Hippocampal formation (tissue), 2 donors: Measurements from ENCODE around the gene TGFBR3.

ENCODE experiments used
- DNase-seq, 2 donors: peaks; one replicate each; lab custom pipeline; 2025; lab: John Stamatoyannopoulos, UW

Gene TGFBR3

DNA sequence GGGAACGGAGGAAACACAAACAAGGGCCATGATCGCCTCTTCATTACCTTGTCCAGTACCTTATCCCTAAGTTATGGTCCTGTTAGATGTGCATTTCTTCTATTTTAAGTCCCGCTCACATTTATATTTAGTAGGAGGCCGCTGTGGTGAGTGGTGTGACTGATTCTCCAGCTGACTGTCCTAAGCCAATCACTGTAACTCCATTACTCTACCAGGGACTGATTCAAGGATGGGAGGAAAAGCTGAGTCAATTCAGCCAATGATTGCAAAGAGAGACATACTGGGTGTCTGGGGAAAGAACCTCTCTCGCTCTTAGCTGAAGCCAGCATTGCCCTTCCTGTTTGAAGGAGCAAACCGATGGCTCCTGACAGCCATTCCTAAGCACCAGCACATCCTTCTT lies 59.7 kb downstream of the TGFBR3 start:
- DNase-seq = no peak

DNA sequence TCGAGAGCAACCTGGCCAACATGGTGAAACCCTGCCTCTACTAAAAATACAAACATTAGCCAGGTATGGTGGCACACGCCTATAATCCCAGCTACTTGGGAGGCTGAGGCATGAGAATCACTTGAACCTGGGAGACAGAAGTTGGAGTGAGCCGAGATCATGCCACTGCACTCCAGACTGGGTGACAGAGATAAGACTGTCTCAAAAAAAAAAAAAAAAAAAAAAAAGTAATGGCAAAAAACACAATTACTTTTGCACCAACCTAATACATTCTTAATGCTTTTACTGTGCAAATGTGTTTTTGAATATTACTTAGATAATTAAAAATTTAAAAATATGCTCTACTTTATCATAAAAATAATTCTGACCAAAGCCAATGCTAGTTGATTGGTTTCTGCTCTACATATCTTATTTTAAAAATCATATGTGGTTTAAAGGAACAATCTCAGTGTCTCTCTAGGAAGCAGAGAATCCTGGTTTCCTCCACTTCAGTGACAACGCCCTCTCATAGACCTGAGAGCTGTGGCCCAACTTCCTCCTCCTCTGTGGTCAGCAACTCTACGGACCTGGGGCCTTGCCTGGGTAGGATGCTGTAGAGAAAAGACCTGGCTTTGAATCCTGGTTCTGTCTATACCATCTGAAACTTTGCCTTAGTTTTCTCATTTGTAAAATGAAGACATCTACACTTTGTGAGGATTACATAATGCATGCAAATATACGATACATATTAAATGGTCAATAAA lies 64.7 kb downstream of the TGFBR3 start:
- DNase-seq = no peak

DNA sequence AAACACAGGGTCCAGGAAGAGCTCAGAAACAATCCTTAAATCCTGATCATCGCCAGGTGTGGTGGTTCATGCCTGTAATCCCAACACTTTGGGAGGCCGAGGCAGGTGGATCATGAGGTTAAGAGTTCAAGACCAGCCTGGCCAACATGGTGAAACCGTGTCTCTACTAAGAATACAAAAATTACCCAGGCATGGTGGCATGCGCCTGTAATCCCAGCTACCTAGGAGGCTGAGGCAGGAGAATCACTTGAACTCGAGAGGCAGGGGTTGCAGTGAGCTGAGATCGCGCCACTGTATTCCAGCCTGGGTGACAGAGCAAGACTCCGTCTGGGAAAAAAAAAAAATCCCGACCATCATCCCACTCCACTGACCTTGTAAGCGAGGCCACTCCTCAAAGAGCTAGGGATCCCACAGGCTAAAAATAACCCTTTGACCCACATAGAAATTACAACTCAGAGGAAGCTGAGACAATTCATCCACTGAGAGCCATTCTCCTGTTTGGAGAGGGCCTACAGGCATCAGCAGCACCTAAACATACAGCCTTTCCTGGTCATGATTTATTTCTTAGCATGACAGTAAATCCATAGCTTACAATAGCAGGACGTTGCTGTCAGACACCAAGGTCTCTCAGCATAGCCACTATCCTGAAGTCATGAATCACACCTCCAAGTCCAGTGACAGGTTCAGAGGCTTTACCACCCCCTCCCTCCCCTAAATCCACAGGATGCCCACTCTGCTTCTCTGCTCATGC lies 66.7 kb downstream of the TGFBR3 start:
- DNase-seq = no peak

DNA sequence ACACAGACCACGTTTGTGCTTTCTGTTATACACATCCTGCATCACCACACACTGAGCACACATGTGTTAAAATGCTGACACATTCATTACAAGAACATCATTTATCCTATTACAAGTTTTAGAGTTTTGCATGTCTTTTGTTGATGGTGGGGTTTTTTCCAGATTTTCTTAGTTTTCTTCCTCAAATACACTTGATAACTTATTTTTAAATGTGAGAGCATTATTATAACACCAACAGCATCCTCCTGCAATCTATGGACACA lies 67.3 kb downstream of the TGFBR3 start:
- no peak for DNase-seq

DNA sequence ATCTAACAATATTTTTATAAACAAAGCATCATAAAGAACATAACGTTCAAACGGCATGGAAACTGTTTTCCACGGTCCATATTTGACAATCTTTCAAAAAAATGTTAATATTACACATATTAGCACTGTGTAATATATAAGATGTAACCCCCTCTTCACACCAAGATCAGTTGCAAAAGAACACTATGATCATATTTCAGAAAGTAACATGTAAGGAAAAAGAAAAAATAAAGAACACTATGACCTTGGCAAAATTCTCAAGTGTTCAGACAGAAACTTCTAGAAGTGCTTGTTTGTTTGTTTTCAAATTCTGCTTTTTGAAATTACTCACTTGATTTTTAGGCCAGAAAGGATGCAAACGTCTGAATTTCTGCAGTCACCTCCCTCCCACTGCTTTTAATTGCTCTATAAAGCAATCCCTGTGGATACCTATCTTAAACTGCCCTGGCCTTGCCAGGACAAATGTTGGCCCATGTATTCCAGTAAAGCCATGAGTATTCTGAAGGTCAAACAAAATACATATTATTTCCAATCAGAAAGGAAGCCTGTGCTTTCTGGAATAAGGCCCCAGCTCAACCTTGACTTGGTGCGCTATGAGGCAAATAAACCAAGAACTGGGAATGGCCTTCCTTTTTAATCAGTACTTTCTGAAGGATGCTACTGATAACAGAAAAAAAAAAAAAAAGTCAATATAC lies 68.6 kb downstream of the TGFBR3 start:
- no peak for DNase-seq

DNA sequence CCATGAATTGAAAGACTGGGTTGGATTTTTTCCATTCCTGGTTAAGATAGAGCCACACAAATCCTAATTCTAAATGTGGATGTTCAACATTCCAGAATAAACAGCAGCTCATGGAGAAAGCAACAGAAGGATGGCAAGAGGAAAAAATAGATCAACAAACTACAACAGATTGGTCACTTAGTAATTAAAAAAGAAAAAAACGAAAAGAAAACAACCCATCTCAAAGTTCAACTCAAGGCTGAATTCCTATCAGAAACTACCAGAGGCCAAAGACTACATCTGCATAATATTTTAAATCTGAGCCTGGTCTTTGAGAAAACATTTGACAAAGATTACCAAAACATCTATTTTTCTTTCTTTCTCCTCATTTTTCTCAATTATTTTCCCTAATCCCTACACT lies 69.9 kb downstream of the TGFBR3 start:
- DNase-seq = no peak

DNA sequence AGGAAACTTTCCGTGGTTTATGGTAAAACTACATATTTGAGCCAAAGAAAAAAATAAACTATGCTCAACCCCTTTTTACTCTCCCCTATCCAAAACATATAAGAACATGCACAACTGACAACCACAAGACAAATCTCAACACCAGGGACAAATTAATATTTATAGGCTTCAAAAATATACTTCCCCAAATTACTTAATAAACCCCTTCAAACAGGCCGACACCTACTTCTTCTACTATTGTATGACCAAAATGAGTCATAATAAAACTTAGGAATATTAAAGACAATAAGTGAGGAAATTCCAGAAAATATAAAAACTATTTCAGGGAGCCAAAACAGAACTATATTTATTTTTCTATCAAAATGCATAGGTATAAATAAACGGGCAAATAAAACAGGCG lies 71.5 kb downstream of the TGFBR3 start:
- DNase-seq = no peak

DNA sequence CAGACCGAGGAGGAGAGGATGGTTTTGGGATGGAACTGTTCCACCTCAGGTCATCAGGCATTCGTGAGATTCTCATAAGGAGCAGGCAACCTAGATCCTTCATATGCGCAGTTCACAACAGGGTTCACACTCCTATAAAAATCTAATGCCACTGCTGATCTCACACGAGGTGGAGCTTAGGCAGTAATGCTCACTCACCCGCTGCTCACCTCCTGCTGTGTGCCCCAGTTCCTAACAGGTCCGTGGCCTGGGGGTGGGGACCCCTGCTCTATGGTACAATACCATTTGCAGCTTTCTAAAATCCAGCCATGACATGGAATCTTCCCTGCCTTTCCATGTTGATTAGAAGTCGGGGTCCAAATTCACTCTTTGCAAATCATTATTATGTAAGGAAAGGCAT lies 72.1 kb downstream of the TGFBR3 start:
- DNase-seq = no peak

DNA sequence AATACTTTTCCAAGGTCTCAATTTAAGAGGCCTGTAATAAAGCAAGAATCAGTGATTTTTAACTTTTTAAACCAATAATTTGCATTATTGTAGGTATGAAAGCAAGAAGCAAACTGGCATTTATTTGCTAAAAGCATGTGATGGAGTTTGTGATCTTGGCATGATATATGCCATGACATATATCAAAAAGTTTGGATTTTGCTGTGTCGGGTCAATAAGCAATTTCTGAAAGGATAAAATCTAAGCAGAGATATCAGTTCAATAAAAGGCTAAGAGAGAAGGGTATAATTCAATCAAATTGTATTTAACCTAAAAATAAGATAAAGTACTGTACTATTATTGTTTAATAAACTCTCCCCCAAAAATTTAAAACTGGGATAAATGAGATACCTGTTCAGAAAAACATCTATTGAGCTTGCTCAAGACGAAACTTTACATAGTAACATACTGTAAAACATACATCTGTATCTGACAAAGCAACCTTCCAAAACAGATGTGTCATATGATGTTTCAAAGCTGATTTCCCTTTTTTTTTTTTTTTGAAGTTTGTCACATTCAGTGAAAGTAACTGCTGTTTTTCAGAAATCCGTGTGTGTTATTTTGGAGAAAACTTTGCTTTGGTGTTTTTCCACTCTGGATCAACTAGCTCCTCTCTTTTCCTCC lies 74.5 kb downstream of the TGFBR3 start:
- DNase-seq = no peak

DNA sequence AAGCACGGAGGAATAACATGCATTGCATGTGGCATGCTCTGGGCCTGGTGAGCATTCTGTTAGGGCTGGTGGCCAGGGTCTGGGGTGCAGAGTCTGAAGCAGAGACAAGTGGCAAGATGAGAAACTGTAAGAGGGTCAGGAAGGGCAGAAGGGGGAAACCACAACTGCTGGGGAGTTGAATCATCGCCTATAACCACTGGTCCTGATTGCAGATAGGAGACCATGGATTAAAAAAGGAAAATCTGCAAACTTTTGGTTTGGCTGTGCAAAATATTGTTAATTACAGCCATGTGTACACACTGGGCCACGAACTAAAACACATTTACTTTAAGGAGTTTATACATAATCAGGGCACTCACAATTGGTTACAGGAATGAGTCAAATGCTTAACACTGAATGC lies 76.6 kb downstream of the TGFBR3 start:
- no peak for DNase-seq

DNA sequence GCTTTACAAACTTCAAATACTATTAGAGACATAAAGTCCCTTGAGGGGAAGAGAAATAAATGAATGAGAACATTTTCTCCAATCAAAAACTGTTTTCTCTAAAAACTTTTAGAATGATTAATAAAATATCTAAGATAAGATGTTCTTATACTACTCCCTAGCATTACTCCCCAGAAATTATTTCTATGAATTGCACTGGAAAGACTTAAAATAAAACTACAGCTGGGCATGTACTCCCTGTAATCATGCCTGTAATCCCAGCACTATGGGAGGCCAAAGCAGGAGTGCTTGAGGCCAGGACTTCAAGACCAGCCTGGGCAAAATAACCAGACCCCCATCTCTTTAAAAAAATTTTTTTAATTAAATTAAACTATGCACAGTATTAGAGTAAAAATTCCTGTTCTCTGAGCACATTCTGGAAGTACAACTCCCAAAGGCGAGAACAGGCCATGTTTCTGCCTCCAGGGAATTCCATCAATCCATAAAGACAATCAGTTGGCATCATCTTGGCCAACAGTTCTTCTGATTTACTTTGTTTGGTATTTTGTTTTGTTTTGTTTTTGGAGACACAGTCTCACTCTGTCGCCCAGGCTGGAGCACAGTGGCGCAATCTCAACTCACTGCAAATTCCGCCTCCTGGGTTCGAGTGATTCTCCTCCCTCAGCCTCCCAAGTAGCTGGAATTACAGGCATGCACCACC lies 77.9 kb downstream of the TGFBR3 start:
- DNase-seq = no peak

DNA sequence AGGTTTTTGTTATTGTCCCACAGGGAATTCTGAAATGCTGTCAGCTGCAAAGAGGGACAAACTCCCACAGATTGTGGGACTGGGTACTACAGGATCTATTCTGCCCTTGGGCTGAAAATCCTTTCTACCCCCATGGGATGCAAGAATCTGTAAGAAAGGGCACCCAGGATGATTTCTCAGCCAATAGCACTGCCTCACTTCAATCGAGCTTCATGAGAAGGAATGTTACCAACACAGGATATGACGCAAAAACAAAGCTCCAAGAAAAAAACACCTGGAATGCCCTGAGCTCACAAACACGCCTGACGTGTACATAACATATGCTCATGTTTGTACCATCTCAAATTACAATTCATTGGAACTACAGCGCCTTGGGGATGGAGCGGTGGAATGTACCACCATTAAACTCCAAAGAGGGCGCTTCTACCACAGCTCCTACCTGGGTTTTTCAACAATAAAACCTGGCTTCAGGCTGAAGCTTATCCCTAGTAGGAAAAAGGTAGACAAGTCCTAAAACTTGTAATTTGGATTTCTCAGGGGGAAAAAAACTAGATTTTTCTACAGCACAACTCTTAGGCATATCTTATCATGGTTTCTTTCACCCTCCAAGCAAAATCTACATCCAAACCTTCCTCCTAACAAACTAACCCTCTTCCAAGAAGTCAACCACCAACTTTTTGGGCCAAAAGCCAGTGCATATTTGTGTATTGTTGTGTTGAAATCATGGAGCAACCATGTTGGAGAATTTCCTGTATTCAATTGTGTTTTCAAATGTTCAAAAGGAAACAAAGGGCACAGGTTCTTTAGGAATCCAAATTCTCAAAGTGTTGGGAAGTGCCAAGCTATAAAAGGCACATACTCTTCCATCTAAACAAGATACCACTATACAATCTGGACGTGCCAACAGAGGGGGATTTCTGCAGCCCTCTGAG lies 78.9 kb downstream of the TGFBR3 start:
- DNase-seq = no peak

DNA sequence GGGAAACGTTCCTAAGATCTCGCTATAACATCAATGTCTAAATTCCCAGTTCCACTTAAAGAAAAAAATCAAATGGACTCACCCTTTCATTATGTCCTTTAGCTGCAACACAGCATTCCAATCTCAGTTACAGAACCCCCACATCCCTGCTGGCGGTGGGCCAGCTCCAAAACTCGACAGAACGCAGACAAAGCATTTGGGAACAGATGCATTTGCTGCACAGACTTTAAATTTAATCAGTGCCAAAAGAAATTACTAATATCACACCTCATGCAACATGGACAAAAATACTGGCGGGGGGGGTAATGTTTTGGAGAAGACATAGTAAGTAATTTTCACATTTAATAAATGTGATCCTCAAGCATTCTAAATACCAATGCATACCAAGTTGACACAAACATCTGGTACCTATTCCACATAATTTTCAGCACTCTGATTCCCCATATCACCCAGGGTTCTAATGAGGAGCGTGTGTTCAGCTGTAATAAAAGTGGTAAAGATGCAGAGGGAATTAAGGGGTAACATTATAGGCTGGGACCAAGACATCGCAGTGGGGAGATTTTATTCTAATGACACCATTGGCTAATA lies 79.7 kb downstream of the TGFBR3 start:
- no peak for DNase-seq

DNA sequence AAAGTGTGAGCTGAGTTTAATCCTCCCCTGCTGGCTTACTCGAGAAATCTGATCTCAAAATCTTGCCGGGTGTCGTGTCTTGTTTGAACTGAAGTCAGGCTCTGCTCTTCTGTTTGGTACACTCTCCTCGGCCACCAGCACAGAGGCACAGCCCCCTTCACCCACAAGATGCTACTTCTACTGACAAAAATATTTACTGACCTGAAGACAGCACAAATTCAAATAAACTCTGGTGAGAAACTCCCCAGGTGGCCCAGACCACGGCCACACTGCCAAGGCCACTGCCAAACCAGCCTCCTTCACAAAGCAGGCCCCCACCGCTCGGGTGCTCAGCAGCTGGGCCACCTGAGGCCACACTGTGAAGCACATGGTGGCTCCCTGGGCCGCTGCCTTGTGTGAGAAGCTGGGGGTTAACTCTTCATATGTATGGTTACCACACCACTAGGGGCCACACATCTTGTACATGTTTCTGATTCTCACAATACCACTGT lies 80.6 kb downstream of the TGFBR3 start:
- no peak for DNase-seq

DNA sequence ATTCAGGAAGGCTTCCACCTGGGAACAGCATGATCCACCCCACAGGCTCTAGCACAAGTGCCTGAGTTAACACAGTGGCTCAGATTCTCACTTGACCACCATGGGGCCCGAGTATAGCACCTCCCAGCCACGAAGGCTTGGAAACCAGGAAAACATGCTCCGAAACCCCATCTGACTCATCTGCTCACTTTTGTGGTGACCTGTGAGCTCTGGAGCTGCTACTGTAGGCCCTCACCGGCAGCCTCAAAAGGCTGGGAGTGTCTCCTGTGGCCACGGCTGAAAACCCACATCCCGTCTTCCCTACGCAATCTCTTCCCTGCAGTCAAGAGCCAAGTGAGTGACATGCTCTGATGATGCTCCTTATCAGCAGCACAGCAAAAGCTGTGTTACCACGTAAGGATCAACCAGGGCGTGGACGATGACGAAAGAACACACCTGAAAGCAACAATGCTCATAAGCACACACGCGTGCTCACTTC lies 81.4 kb downstream of the TGFBR3 start:
- DNase-seq = no peak

DNA sequence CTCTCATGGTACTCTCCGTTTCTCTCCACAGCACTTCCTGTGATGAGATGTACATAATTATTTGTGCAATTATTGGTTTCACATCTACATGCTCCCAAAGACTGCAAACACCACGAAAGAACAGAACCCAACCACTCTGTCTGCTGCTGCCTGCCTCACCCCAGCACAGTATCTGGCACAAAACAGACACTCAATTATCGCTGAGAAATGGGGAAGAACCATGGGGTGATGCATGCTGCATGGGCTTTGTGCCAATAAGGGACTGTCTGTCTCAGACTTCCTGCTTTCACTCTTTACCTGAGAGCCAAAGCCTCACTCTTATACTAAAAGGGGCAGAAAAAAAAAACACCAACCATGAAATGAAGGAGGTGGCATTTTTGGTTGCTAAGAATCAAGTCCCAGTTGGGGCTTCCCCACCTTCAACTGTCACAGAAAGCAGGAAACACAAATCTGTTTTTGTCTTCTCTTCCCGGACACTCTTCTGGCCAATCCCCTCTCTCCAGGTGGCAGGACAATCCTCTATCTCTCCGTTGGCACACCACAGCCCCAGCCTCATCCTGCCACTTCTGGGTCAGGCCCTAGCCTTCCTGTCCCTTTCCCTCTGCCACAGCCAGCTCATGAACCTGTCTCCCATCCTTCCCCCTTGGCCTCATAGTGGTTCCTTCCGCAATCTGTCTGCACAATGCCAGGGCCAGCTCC lies 82.0 kb downstream of the TGFBR3 start:
- no peak for DNase-seq

DNA sequence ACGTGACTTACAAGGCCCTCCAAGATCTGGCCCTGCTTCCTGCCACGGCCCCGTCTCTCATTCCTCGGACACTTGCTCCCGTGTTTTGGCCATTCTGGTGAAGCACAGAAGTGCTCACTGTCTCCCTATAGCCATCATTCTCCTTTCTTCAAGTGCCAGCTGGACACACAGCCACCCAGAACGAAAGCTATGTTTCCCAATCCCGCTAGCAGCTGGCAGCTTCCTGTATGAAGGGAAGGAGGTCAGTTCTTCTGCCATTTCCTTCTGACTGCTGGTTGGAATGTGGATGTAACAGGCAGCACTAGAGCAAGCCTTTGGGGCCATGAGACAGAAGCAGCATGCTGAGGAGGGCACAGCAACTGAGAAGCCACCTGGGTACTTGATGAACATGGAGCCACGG lies 82.8 kb downstream of the TGFBR3 start:
- DNase-seq = no peak

DNA sequence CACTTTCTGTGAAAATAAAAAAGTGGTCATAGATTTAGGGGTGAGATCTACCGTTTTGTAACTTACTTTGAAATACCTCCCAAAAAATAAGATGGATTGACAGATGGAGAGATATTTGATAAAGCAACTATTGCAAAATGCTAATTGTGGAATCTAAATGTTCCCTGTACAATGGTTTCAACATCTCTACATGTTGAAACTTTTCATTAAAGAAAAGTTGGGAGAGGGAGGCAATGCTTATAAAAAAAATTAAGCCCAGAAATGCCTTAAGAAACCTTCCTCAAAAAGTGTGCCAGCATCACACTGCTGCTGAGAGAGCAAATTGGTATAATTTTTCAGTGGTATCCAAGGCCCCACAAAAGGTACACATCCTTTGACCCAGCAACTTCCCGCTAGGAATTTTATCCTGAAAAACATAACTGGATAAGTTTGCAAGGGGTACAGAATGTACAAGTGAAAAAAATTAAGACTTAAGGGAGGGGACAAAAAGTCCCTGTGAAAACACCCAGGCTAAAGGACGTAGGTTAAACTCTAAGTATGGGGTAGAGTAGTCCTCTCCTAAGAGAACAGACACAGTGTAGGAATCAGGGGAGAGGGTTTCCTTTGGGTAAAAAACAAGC lies 84.3 kb downstream of the TGFBR3 start:
- DNase-seq = no peak

DNA sequence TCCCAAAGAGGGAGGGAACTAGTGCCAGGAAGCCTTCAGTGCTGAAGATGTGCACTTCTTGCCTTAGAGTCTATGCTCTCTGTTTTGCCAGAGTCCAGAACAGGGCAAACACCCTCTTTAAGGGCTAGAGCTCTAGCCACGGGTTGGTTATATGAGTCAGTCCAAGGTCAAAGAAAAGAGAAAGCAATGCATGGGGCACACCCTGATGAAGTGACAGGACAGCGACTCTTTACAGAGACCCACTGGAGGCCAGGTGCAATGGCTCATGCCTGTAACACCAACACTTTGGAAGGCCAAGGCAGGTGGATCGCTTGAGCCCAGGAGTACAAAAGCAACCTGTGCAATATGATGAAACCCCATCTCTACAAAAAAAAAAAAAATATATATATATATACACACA lies 86.1 kb downstream of the TGFBR3 start:
- no peak for DNase-seq
